GM12872 (cell line): ENCODE data around the gene TMTC1.

Experiments
- CTCF ChIP-seq: IDR thresholded peaks from 3 replicates; pipeline ENCODE4 v1.5.1; 2011; ENCODE audit warnings: low read depth, mild to moderate bottlenecking, low read length, moderate library complexity; ENCODE audit not compliant: insufficient read depth

The TMTC1 gene

GRCh38 chr12:29771786-29772185, 12.0 kb downstream of the TMTC1 start:
- TF ChIP-seq CTCF = no peak

GRCh38 chr12:29771165-29771564, 12.6 kb downstream of the TMTC1 start:
- no peak for TF ChIP-seq CTCF

- no peak for TF ChIP-seq CTCF
Observed at GRCh38 chr12:29769162-29769858, 14.4 kb downstream of the TMTC1 start.

- TF ChIP-seq CTCF = no peak
Observed at GRCh38 chr12:29768372-29768771, 15.4 kb downstream of the TMTC1 start.

GRCh38 chr12:29763301-29763683, 20.4 kb downstream of the TMTC1 start:
- TF ChIP-seq CTCF = no peak

- TF ChIP-seq CTCF = no peak
Observed at GRCh38 chr12:29762637-29763300, 21.0 kb downstream of the TMTC1 start.

GRCh38 chr12:29759950-29760349, 23.8 kb downstream of the TMTC1 start:
- TF ChIP-seq CTCF = no peak
